SU-DHL-6 (cell line): Measurements from ENCODE around the gene CUL1.

ENCODE experiments used
- H2AFZ ChIP-seq: fragments of 200-600 bp; sonication (generic); 2 replicates; pipeline ENCODE4 v1.6.1; 2014; ENCODE audit warnings: low read depth, mild to moderate bottlenecking, moderate library complexity, mixed read lengths, antibody characterized with exemption, low read length; ENCODE audit not compliant: severe bottlenecking
- H3F3A ChIP-seq: fragments of 200-600 bp; shearing (Covaris generic); 2 replicates; pipeline ENCODE4 v1.6.0; 2016; ENCODE audit warnings: antibody characterized with exemption, mild to moderate bottlenecking; ENCODE audit not compliant: insufficient read depth
- H3K27ac ChIP-seq: fragments of 200-600 bp; sonication (generic); 2 replicates; pipeline ENCODE4 v1.5.1; 2016; ENCODE audit warnings: low read depth, mild to moderate bottlenecking, low read length, moderate library complexity, mixed read lengths
- H3K27me3 ChIP-seq: fragments of 200-600 bp; sonication (generic), shearing (Covaris generic); 2 replicates; pipeline ENCODE4 v1.6.0; 2014; ENCODE audit warnings: mild to moderate bottlenecking, low read length
- H3K36me3 ChIP-seq: fragments of 200-600 bp; sonication (generic); 2 replicates; pipeline ENCODE4 v1.6.1; 2014; ENCODE audit warnings: mild to moderate bottlenecking, low read length, mixed read lengths
- H3K4me2 ChIP-seq: fragments of 300-600, 200-600 bp; shearing (Covaris generic), sonication (generic); 2 replicates; pipeline ENCODE4 v1.6.0; 2014; ENCODE audit warnings: low read length, low read depth, mild to moderate bottlenecking; ENCODE audit not compliant: poor library complexity, severe bottlenecking
- H3K4me3 ChIP-seq: fragments of 200-600 bp; sonication (generic); 2 replicates; pipeline ENCODE4 v1.5.1; 2014; ENCODE audit warnings: antibody characterized with exemption, low read length, mild to moderate bottlenecking, mixed read lengths; ENCODE audit not compliant: insufficient read depth, poor library complexity, severe bottlenecking
- H3K79me2 ChIP-seq: fragments of 200-600 bp; sonication (generic); 2 replicates; pipeline ENCODE4 v1.6.1; 2014; ENCODE audit warnings: mild to moderate bottlenecking, low read length, moderate library complexity; ENCODE audit not compliant: insufficient read depth
- H3K9ac ChIP-seq: fragments of 200-600 bp; sonication (generic); 2 replicates; pipeline ENCODE4 v1.7.0; 2014; ENCODE audit warnings: mild to moderate bottlenecking, low read length
- H3K9me2 ChIP-seq: fragments of 200-600 bp; sonication (generic); replicated peaks from 2 replicates; pipeline ENCODE4 v1.6.1; 2014; ENCODE audit warnings: low read length; ENCODE audit not compliant: insufficient read depth
- H3K9me3 ChIP-seq: fragments of 200-600 bp; sonication (generic); 2 replicates; pipeline ENCODE4 v1.6.1; 2014; ENCODE audit warnings: low read length, mixed read lengths; ENCODE audit not compliant: insufficient read depth
- H4K20me1 ChIP-seq: fragments of 200-600 bp; sonication (generic); 2 replicates; pipeline ENCODE4 v1.6.1; 2014; ENCODE audit warnings: low read depth, mild to moderate bottlenecking, antibody characterized with exemption, low read length, moderate library complexity, mixed read lengths
- CTCF ChIP-seq: fragments of 200-600 bp; sonication (generic); IDR thresholded peaks from one replicate; pipeline ENCODE4 v1.5.1; 2017; ENCODE audit warnings: antibody characterized with exemption, mild to moderate bottlenecking, low read length, moderate library complexity; ENCODE audit not compliant: insufficient read depth, poor library complexity, severe bottlenecking
- EZH2phosphoT487 ChIP-seq: fragments of 200-600 bp; sonication (generic), shearing (Covaris generic); conservative IDR thresholded peaks from 2 replicates; pipeline ENCODE4 v1.6.1; 2018; ENCODE audit warnings: mild to moderate bottlenecking, antibody characterized with exemption, low read length, moderate library complexity, mixed read lengths

Gene CUL1

GRCh38 chr7:148750442-148751355 lies 52.0 kb downstream of the CUL1 start:
- no peak overlapping the region for H3K4me2 ChIP-seq
- H3K27ac ChIP-seq, result no peak overlapping the region
- no peak overlapping the region for H2AFZ ChIP-seq
- peaks cover 9% of the 10 kb centered on the region; the same call in 1 of the 2 replicates for H3K36me3 ChIP-seq
- H3K9me2 ChIP-seq, result no peaks in the 10 kb centered on the region
- no peak overlapping the region for H3K9ac ChIP-seq
- no peak overlapping the region for H3K4me3 ChIP-seq
- 0 out of 2 replicates have a peak, but pooled peaks cover 4% of the 10 kb centered on the region for H4K20me1 ChIP-seq
- peaks cover 21% of the 10 kb centered on the region; the same call in 1 of the 2 replicates for H3K79me2 ChIP-seq
- no peaks in the 10 kb centered on the region for H3K9me3 ChIP-seq
- H3K27me3 ChIP-seq, result no peaks in the 10 kb centered on the region
- no peaks in the 10 kb centered on the region for H3F3A ChIP-seq
- TF ChIP-seq CTCF (no peak), EZH2phosphoT487 (no peak)

- Histone ChIP-seq H3K27me3 (no peaks in the 10 kb centered on the region), H3F3A (no peaks in the 10 kb centered on the region), H2AFZ (no peak overlapping the region), H3K9me3 (no peaks in the 10 kb centered on the region), H3K36me3 (peaks cover 16% of the 10 kb centered on the region; the same call in 1 of the 2 replicates), H3K9me2 (no peaks in the 10 kb centered on the region), H3K9ac (no peak overlapping the region), H3K27ac (no peak overlapping the region), H3K4me2 (no peak overlapping the region), H4K20me1 (0 out of 2 replicates have a peak, but pooled peaks cover 4% of the 10 kb centered on the region), H3K4me3 (no peak overlapping the region), H3K79me2 (peaks cover 16% of the 10 kb centered on the region; the same call in 1 of the 2 replicates)
- TF ChIP-seq EZH2phosphoT487, result no peak
- TF ChIP-seq CTCF, result no peak
These were observed 54.5 kb downstream of the CUL1 start for GRCh38 chr7:148753224-148753623.

- Histone ChIP-seq H2AFZ (no peak overlapping the region), H3K9me2 (no peaks in the 10 kb centered on the region), H3K9ac (no peak overlapping the region), H3K27ac (no peak overlapping the region), H4K20me1 (0 out of 2 replicates have a peak, but pooled peaks cover 4% of the 10 kb centered on the region), H3K27me3 (no peaks in the 10 kb centered on the region), H3K79me2 (peaks cover 16% of the 10 kb centered on the region; the same call in 1 of the 2 replicates), H3K36me3 (peaks cover 26% of the 10 kb centered on the region; the same call in 1 of the 2 replicates), H3K4me2 (no peak overlapping the region), H3K9me3 (no peaks in the 10 kb centered on the region), H3F3A (no peaks in the 10 kb centered on the region), H3K4me3 (no peak overlapping the region)
- TF ChIP-seq CTCF, result no peak
- no peak for TF ChIP-seq EZH2phosphoT487
These were observed 56.2 kb downstream of the CUL1 start for GRCh38 chr7:148754912-148755311.
